IMR-90 (cell line): ENCODE results near the gene ARHGEF40. TPM values are rescaled to one million over a fixed set of nuclear protein-coding genes. Genes with fewer than 3 reads are reported as not detected.

ENCODE experiments used
- ATAC-seq: fragments of 200-7000 bp; cut with Tn5 transposase; 2 replicates; pipeline ENCODE4 v1.9.1; 2020; ENCODE audit warnings: low read depth, mild to moderate bottlenecking, moderate library complexity
- BruUV-seq: library from RNA; stranded (reverse); fragments of 400-500 nt; replicated peaks from 2 replicates; lab custom pipeline; 2021; lab: Mats Ljungman, UMichigan
- CTCF ChIA-PET: fragments of 300-600 bp; formaldehyde crosslinking; extraction: SDS; loops from one replicate; lab custom pipeline; 2021; ENCODE audit warnings: antibody characterized with exemption; lab: Yijun Ruan, JAX
- POLR2A ChIA-PET: fragments of 300-600 bp; sonication (Branson Sonifier 250); formaldehyde crosslinking; loops from one replicate; lab custom pipeline; 2022; ENCODE audit warnings: antibody characterized with exemption; ENCODE audit not compliant: unreplicated experiment; lab: Charles Lee
- DNase-seq: peaks from one replicate; pipeline ENCODE4 v3.0.0; 2013
- H2AFZ ChIP-seq: replicated peaks from 2 replicates; pipeline ENCODE3; 2013; ENCODE audit warnings: low read length, mild to moderate bottlenecking; ENCODE audit not compliant: poor library complexity
- H2AK5ac ChIP-seq: 2 replicates; pipeline ENCODE4 v1.6.1; 2013; ENCODE audit warnings: low read depth, low read length, inconsistent platforms
- H2AK9ac ChIP-seq: replicated peaks from 2 replicates; pipeline ENCODE3; 2013; ENCODE audit warnings: mild to moderate bottlenecking, low read depth, low read length, moderate library complexity; ENCODE audit not compliant: poor library complexity
- H2BK120ac ChIP-seq: 2 replicates; pipeline ENCODE4 v1.6.1; 2013; ENCODE audit warnings: low read depth, low read length, inconsistent platforms
- H2BK15ac ChIP-seq: 3 replicates; pipeline ENCODE4 v1.6.1; 2013; ENCODE audit warnings: low read depth, low read length, inconsistent platforms
- H2BK20ac ChIP-seq: 2 replicates; pipeline ENCODE4 v1.6.1; 2013; ENCODE audit warnings: low read depth, mild to moderate bottlenecking, inconsistent platforms, low read length, moderate library complexity
- H2BK5ac ChIP-seq: 2 replicates; pipeline ENCODE4 v1.6.1; 2013; ENCODE audit warnings: mild to moderate bottlenecking, low read depth, low read length, inconsistent platforms; ENCODE audit not compliant: poor library complexity, severe bottlenecking
- H3K14ac ChIP-seq: replicated peaks from 2 replicates; pipeline ENCODE4 v1.6.1; 2013; ENCODE audit warnings: low read depth, low read length, inconsistent platforms
- H3K18ac ChIP-seq: 2 replicates; pipeline ENCODE4 v1.6.1; 2013; ENCODE audit warnings: low read depth, low read length, control low read depth
- H3K23ac ChIP-seq: 2 replicates; pipeline ENCODE4 v1.6.1; 2013; ENCODE audit warnings: low read depth, low read length, inconsistent platforms
- H3K27ac ChIP-seq: 2 replicates; pipeline ENCODE4 v1.5.1; 2013; ENCODE audit warnings: mild to moderate bottlenecking, control low read depth, low read length; ENCODE audit not compliant: insufficient read depth
- H3K27me3 ChIP-seq: 2 replicates; pipeline ENCODE4 v1.6.1; 2013; ENCODE audit warnings: low read length; ENCODE audit not compliant: control insufficient read depth, insufficient read depth
- H3K36me3 ChIP-seq: 2 replicates; pipeline ENCODE4 v1.6.1; 2013; ENCODE audit warnings: low read length, mixed read lengths; ENCODE audit not compliant: control insufficient read depth, insufficient read depth
- H3K4ac ChIP-seq: 2 replicates; pipeline ENCODE4 v1.6.1; 2013; ENCODE audit warnings: low read depth, low read length, inconsistent platforms
- H3K4me1 ChIP-seq: 2 replicates; pipeline ENCODE4 v1.6.1; 2013; ENCODE audit warnings: low read length, mixed read lengths; ENCODE audit not compliant: control insufficient read depth, insufficient read depth
- H3K4me2 ChIP-seq: 2 replicates; pipeline ENCODE4 v1.6.1; 2013; ENCODE audit warnings: low read depth, mild to moderate bottlenecking, control low read depth, low read length, moderate library complexity
- H3K4me3 ChIP-seq: 2 replicates; pipeline ENCODE4 v1.5.1; 2013; ENCODE audit warnings: low read depth, mild to moderate bottlenecking, control low read depth, low read length, moderate library complexity; ENCODE audit not compliant: insufficient read depth
- H3K56ac ChIP-seq: 2 replicates; pipeline ENCODE4 v1.6.1; 2013; ENCODE audit warnings: low read length, inconsistent platforms; ENCODE audit not compliant: insufficient read depth; ENCODE audit errors: extremely low read depth
- H3K79me1 ChIP-seq, 2 experiments: 2 replicates each; pipeline ENCODE4 v1.6.1; 2013; ENCODE audit warnings: low read length in 2 of 2, inconsistent platforms in 1 of 2, low read depth in 1 of 2
- H3K9ac ChIP-seq: 2 replicates; pipeline ENCODE4 v1.6.1; 2013; ENCODE audit warnings: low read depth, low read length, control low read depth
- H3K9me1 ChIP-seq: 2 replicates; pipeline ENCODE4 v1.6.1; 2013; ENCODE audit warnings: low read length, inconsistent platforms; ENCODE audit not compliant: insufficient read depth
- H3K9me3 ChIP-seq: 2 replicates; pipeline ENCODE4 v1.6.1; 2013; ENCODE audit warnings: low read length; ENCODE audit not compliant: control insufficient read depth, insufficient read depth
- H4K20me1 ChIP-seq: 2 replicates; pipeline ENCODE4 v1.6.1; 2013; ENCODE audit warnings: low read length, inconsistent platforms; ENCODE audit not compliant: insufficient read depth
- H4K5ac ChIP-seq: 2 replicates; pipeline ENCODE4 v1.6.1; 2013; ENCODE audit warnings: mild to moderate bottlenecking, low read depth, low read length, control low read depth
- H4K8ac ChIP-seq, 2 experiments: 2 replicates each; pipeline ENCODE4 v1.6.1; 2013; ENCODE audit warnings: low read depth in 2 of 2, low read length in 2 of 2, control low read depth in 1 of 2, inconsistent platforms in 1 of 2
- H4K91ac ChIP-seq: 2 replicates; pipeline ENCODE4 v1.6.1; 2013; ENCODE audit warnings: low read depth, low read length, inconsistent platforms; ENCODE audit not compliant: insufficient read depth
- BHLHE40 ChIP-seq: fragments of 150-350 bp; IDR thresholded peaks from 2 replicates; pipeline ENCODE4 v1.6.1; 2016; ENCODE audit warnings: mild to moderate bottlenecking, low read depth, low read length
- CEBPB ChIP-seq: IDR thresholded peaks from 2 replicates; pipeline ENCODE4 v1.6.1; 2012; ENCODE audit warnings: low read depth, low read length, improper control_type of control experiment
- CHD1 ChIP-seq: IDR thresholded peaks from 2 replicates; pipeline ENCODE4 v1.6.1; 2012; ENCODE audit warnings: low read depth, low read length, improper control_type of control experiment
- FOS ChIP-seq: fragments of 150-350 bp; IDR thresholded peaks from 2 replicates; pipeline ENCODE4 v1.6.1; 2016; ENCODE audit warnings: low read depth, low read length
- MAZ ChIP-seq: IDR thresholded peaks from 2 replicates; pipeline ENCODE4 v1.6.1; 2012; ENCODE audit warnings: low read depth, mild to moderate bottlenecking, low read length, improper control_type of control experiment, moderate library complexity, borderline replicate concordance
- POLR2A ChIP-seq: IDR thresholded peaks from 2 replicates; pipeline ENCODE4 v1.6.1; 2012; ENCODE audit warnings: mild to moderate bottlenecking, low read depth, low read length
- RAD21 ChIP-seq: IDR thresholded peaks from 2 replicates; pipeline ENCODE4 v1.6.1; 2012; ENCODE audit warnings: low read length, improper control_type of control experiment
- RCOR1 ChIP-seq: IDR thresholded peaks from 2 replicates; pipeline ENCODE4 v1.6.1; 2012; ENCODE audit warnings: mild to moderate bottlenecking, low read length, improper control_type of control experiment; ENCODE audit not compliant: insufficient replicate concordance
- SMC3 ChIP-seq: fragments of 150-350 bp; IDR thresholded peaks from 2 replicates; pipeline ENCODE4 v1.6.1; 2016; ENCODE audit warnings: low read depth, mild to moderate bottlenecking, antibody characterized with exemption, low read length, moderate library complexity
- WGBS, 2 experiments: methylation state at CpG; one replicate each; pipeline versions ENCODE4 v1.1.5 to v1.1.7; 2013; ENCODE audit warnings: missing lambda C conversion rate in 2 of 2; ENCODE audit not compliant: insufficient read length in 1 of 2; ENCODE audit errors: extremely low coverage in 2 of 2; 5-methylcytosine and 5-hydroxymethylcytosine counted together
- dilution Hi-C: fragments of 300-500 bp; cut with HindIII; formaldehyde crosslinking; loops from one replicate; pipeline ENCODE4 v1.14.3; 2018; ENCODE audit warnings: low sequenced_read_pairs; ENCODE audit not compliant: unreplicated experiment
- in situ Hi-C: fragments of 300-500 bp; cut with MboI; formaldehyde crosslinking; loops from 3 replicates; pipeline ENCODE4 v1.14.3; 2019; ENCODE audit warnings: low sequenced_read_pairs, inconsistent platforms, mixed read lengths
- intact Hi-C: fragments of 100-400 bp; cut with micrococcal nuclease; formaldehyde crosslinking; loops from 2 replicates; pipeline ENCODE4 v1.10.0; 2022
- polyA plus RNA-seq, 3 experiments: library from polyadenylated mRNA; depleted of rRNA; stranded (reverse); fragments of >200 nt; gene quantifications; 2 replicates each; pipeline ENCODE4 v1.2.3, GENCODE V29; 2012; ENCODE audit warnings: low replicate concordance in 1 of 3
- total RNA-seq: library from RNA; depleted of rRNA; stranded (reverse); fragments of >200 nt; gene quantifications from 2 replicates; pipeline ENCODE4 v1.2.3, GENCODE V29; 2012
- TF ChIP-seq, protein P1 (sequence below): fragments of 150-350 bp; IDR thresholded peaks from 2 replicates; pipeline ENCODE4 v1.6.1; 2017; ENCODE audit warnings: mild to moderate bottlenecking, antibody characterized with exemption, low read length, low read depth
- TF ChIP-seq, protein P2 (sequence below): fragments of 150-350 bp; IDR thresholded peaks from 2 replicates; pipeline ENCODE4 v1.6.1; 2016; ENCODE audit warnings: low read depth, mild to moderate bottlenecking, low read length, moderate library complexity, borderline replicate concordance

The ARHGEF40 gene
- total and polyA plus RNA-seq, 2 of the 4 experiments (the other 2 are of a cell fraction): 18.1 to 58.4 TPM

DNA sequence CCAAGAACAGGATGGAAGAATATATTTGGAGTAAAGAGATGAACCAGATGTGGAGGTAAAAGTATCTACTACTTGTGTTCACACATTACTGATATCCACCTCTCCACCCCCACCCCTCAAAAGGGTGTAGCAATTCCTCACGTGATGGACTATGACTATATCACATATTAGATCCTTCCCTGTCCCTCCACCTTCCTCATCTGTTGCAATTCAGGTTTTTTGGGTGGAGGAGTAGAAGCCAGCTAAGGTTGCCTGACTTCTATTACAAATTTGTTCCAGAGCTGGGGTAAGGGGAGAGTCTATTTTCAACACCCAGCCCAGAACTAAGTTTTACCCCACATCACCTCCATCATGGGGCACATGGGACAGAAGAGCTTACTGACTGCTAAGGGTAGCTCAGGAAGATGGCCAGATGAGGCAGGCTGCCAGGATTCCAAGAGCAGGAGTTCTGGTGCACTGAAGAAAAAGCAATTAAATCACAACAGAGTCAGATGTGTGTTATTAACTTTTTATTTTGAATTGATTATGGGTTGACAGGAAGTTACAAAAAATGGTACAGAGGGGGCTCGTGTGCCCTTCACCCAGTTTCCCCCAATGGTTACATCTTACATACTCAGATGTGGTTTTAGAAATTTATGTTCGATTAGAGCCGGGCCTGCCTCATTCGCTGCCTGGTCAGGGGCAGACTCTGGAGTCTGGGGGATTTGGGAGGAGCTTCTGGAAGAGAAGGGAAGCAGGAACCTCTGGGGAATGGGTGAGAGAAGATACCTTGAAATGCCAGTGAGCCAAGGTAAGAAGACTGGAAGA lies 37.6 kb upstream of the ARHGEF40 start:
- no peaks in the 10 kb centered on the region for H3K79me1 ChIP-seq
- ChIA-PET CTCF (interaction anchor here (3.8 kb wide), 1 partner anchor 18 kb away, joined by 11 read pairs; no protein-coding TSS in a partner anchor), POLR2A (no interaction called here)
- no peak overlapping the region for H2AK9ac ChIP-seq
- H3K36me3 ChIP-seq: no peaks in the 10 kb centered on the region
- H3K27me3 ChIP-seq: peaks cover 61% of the 10 kb centered on the region
- no TSS peak for BruUV-seq
- no peak overlapping the region for H4K8ac ChIP-seq
- H4K5ac ChIP-seq: no peak overlapping the region
- no peak overlapping the region for H3K18ac ChIP-seq
- DNase-seq (no peak), ATAC-seq (no peak)
- H3K27ac ChIP-seq: no peak overlapping the region
- intact Hi-C loops (no loop called here), dilution Hi-C loops (no loop called here), in situ Hi-C loops (no loop called here)
- H3K4me1 ChIP-seq: no peaks in the 10 kb centered on the region
- no peak overlapping the region for H2BK120ac ChIP-seq
- no peaks in the 10 kb centered on the region for H3K9me3 ChIP-seq
- no peak overlapping the region for H3K4me2 ChIP-seq
- H3K4ac ChIP-seq: no peak overlapping the region
- no peak overlapping the region for H2AFZ ChIP-seq
- H3K23ac ChIP-seq: no peak overlapping the region
- no peak overlapping the region for H4K91ac ChIP-seq
- TF ChIP-seq CEBPB (no peak), RAD21 (no peak), MAZ (no peak), FOS (no peak), BHLHE40 (no peak), POLR2A (no peak), SMC3 (no peak), RCOR1 (no peak), CHD1 (no peak)
- TF ChIP-seq, protein P1, sequence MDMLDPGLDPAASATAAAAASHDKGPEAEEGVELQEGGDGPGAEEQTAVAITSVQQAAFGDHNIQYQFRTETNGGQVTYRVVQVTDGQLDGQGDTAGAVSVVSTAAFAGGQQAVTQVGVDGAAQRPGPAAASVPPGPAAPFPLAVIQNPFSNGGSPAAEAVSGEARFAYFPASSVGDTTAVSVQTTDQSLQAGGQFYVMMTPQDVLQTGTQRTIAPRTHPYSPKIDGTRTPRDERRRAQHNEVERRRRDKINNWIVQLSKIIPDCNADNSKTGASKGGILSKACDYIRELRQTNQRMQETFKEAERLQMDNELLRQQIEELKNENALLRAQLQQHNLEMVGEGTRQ: no peak
- TF ChIP-seq, protein P2, sequence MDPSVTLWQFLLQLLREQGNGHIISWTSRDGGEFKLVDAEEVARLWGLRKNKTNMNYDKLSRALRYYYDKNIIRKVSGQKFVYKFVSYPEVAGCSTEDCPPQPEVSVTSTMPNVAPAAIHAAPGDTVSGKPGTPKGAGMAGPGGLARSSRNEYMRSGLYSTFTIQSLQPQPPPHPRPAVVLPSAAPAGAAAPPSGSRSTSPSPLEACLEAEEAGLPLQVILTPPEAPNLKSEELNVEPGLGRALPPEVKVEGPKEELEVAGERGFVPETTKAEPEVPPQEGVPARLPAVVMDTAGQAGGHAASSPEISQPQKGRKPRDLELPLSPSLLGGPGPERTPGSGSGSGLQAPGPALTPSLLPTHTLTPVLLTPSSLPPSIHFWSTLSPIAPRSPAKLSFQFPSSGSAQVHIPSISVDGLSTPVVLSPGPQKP: no peak
- no peak overlapping the region for H2BK20ac ChIP-seq
- no peak overlapping the region for H3K9ac ChIP-seq
- H3K14ac ChIP-seq: no peak overlapping the region
- H2AK5ac ChIP-seq: no peak overlapping the region
- H3K56ac ChIP-seq: no peak overlapping the region
- H3K4me3 ChIP-seq: no peak overlapping the region
- H3K9me1 ChIP-seq: no peaks in the 10 kb centered on the region
- no peak overlapping the region for H2BK5ac ChIP-seq
- no peak overlapping the region for H2BK15ac ChIP-seq
- no peaks in the 10 kb centered on the region for H4K20me1 ChIP-seq
- no CpG with 5 or more reads among the region's 5 CpGs for WGBS, 2 experiments
